T-helper 1 cell treated with Interleukin-12 subunit alpha and Interleukin-12 subunit beta and Interleukin-4 antibody, amounts not matched to agents 30 ng/mL and 1 ng/mL, for 36 hours (primary cell): ENCODE data around the gene NEUROG1. TPM values are rescaled to one million over a fixed set of nuclear protein-coding genes. Genes with fewer than 3 reads are reported as not detected.
"Not testable (repeated sequence)": the region's sequence is repeated elsewhere in the genome, so short reads cannot be mapped to it uniquely, and the experiment has no call there.

Experiments
- intact Hi-C: fragments of 100-400 bp; cut with micrococcal nuclease; formaldehyde crosslinking; loops from one replicate; pipeline ENCODE4 v1.15.1; 2024
- total RNA-seq: library from RNA; stranded (reverse); gene quantifications from 2 replicates; pipeline ENCODE4 v1.2.3, GENCODE V29; 2022

NEUROG1 gene
- total RNA-seq, 1 donor from 2014 or later: not detected

- intact Hi-C loops: no loop called here
These were observed 37.1 kb downstream of the NEUROG1 start for GRCh38 chr5:135498637-135498995.

GRCh38 chr5:135497971-135498636, 37.7 kb downstream of the NEUROG1 start:
- intact Hi-C loops: no loop called here

GRCh38 chr5:135495531-135495930, 40.2 kb downstream of the NEUROG1 start:
- intact Hi-C loops: not testable (repeated sequence)

- intact Hi-C loops: no loop called here
These were observed 41.6 kb downstream of the NEUROG1 start for GRCh38 chr5:135494196-135494595.

GRCh38 chr5:135493406-135494180, 42.2 kb downstream of the NEUROG1 start:
- intact Hi-C loops: no loop called here

- intact Hi-C loops: no loop called here
These were observed 43.5 kb downstream of the NEUROG1 start for GRCh38 chr5:135492319-135492626.

- intact Hi-C loops: loop anchor here (2.0 kb wide), 1 partner anchor 53 kb away; no protein-coding TSS in a partner anchor
These were observed 44.0 kb downstream of the NEUROG1 start for GRCh38 chr5:135491552-135492318.

- intact Hi-C loops: loop anchor here (2.0 kb wide), 1 partner anchor 54 kb away; no protein-coding TSS in a partner anchor
These were observed 44.7 kb downstream of the NEUROG1 start for GRCh38 chr5:135491038-135491551.

GRCh38 chr5:135490245-135491037, 45.3 kb downstream of the NEUROG1 start:
- intact Hi-C loops: loop anchor here (1.0 to 2.0 kb wide), 2 partner anchors 45 to 54 kb away; partner anchors contain the start of gene NEUROG1

GRCh38 chr5:135489466-135490244, 46.1 kb downstream of the NEUROG1 start:
- intact Hi-C loops: loop anchor here (1.0 to 2.0 kb wide), 2 partner anchors 46 to 55 kb away; partner anchors contain the start of gene NEUROG1

- intact Hi-C loops: no loop called here
These were observed 46.9 kb downstream of the NEUROG1 start for GRCh38 chr5:135488727-135489465.

- intact Hi-C loops: no loop called here
These were observed 47.8 kb downstream of the NEUROG1 start for GRCh38 chr5:135487839-135488514.

- intact Hi-C loops: no loop called here
These were observed 48.7 kb downstream of the NEUROG1 start for GRCh38 chr5:135487037-135487395.

GRCh38 chr5:135486131-135487036, 49.4 kb downstream of the NEUROG1 start:
- intact Hi-C loops: no loop called here

- intact Hi-C loops: no loop called here
These were observed 51.1 kb downstream of the NEUROG1 start for GRCh38 chr5:135484674-135485086.
